ENCODE results near the gene TACC2. TPM values are rescaled to one million over a fixed set of nuclear protein-coding genes. Genes with fewer than 3 reads are reported as not detected.

Gene TACC2
- total and polyA plus RNA-seq, 9 of the 15 experiments (the other 6 are each of a cell fraction or from before 2014, with no cell fraction given), result under 0.01 to 0.35 (median 0.03) TPM; not detected in 6

GRCh38 chr10:122082616-122083477 is 93.9 kb downstream of the TACC2 start (continued):
- TF ChIP-seq JUNB (CRISPR knock-in tag; conservative IDR thresholded peaks at IDR 0.05) (no peak), NCOA2 (IDR thresholded peaks at IDR 0.05; ENCODE audit: partially characterized antibody in 2 of 2) (no peak), RBBP5 (IDR thresholded peaks at IDR 0.05; ENCODE audit: borderline replicate concordance, insufficient read depth, low read length, poor library complexity, severe bottlenecking) (no peak), ZNF121 (CRISPR knock-in tag; conservative IDR thresholded peaks at IDR 0.05) (no peak), ZNF124 (CRISPR knock-in tag; IDR thresholded peaks at IDR 0.05) (no peak), ZHX1 (conservative IDR thresholded peaks at IDR 0.05; ENCODE audit: low read length) (no peak), HCFC1 (IDR thresholded peaks at IDR 0.05; ENCODE audit: low read depth, low read length) (no peak), ZNF695 (CRISPR knock-in tag; IDR thresholded peaks at IDR 0.05) (no peak), CTCF (IDR thresholded peaks at IDR 0.05 in 2 of 3, conservative IDR thresholded peaks at IDR 0.05 in 1 of 3; ENCODE audit: insufficient read depth in 2 of 3, low read depth in 1 of 3, low read length in 3 of 3) (no peak)
